Right renal cortex interstitium (tissue), 3 donors: ENCODE data around the gene WIPF2. TPM values are rescaled to one million over a fixed set of nuclear protein-coding genes. Genes with fewer than 3 reads are reported as not detected.
"Not testable (repeated sequence)": the region's sequence is repeated elsewhere in the genome, so short reads cannot be mapped to it uniquely, and the experiment has no call there.

Experiments used
- DNase-seq, 3 donors: peaks; one replicate each; pipeline ENCODE4 v3.0.0-alpha.2; 2013; ENCODE audit warnings: low read depth in 3 of 3, low spot score in 2 of 3
- polyA plus RNA-seq, 3 donors: library from polyadenylated mRNA; unstranded; fragments of 120-200 nt; gene quantifications; one replicate each; pipeline ENCODE4 v1.2.1, GENCODE V29; 2013; ENCODE audit not compliant: insufficient read length in 3 of 3

The WIPF2 gene
- polyA plus RNA-seq, 3 donors, result 26.1 to 28.5 (median 27.8) TPM

- DNase-seq, result peak in 2 of 3 donors; percentile 45 to 58
Measured at GRCh38 chr17:40191237-40192208, 27.6 kb upstream of the WIPF2 start.

GRCh38 chr17:40192961-40193360 is 26.1 kb upstream of the WIPF2 start:
- no peak for DNase-seq

GRCh38 chr17:40194821-40195220 is 24.3 kb upstream of the WIPF2 start:
- DNase-seq, result no peak

DNA sequence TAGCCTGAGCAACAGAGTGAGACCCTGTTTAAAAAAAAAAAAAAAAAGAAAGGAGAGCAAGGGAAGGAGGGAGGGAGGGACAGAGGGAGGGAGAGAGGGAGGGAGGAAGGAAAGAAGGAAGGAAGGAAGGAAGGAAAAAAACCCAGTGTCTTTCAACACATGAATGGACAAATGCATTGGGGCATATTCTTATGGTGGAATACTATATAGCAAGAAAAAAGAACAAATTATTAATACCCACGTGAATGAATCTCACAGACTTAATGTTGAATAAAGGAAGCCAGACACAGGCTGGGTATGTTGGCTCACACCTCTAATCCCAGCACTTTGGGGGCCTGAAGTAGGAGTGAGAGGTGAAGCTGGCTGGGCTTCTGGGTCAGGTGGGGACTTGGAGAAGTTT is 21.6 kb upstream of the WIPF2 start:
- DNase-seq, result no peak

DNA sequence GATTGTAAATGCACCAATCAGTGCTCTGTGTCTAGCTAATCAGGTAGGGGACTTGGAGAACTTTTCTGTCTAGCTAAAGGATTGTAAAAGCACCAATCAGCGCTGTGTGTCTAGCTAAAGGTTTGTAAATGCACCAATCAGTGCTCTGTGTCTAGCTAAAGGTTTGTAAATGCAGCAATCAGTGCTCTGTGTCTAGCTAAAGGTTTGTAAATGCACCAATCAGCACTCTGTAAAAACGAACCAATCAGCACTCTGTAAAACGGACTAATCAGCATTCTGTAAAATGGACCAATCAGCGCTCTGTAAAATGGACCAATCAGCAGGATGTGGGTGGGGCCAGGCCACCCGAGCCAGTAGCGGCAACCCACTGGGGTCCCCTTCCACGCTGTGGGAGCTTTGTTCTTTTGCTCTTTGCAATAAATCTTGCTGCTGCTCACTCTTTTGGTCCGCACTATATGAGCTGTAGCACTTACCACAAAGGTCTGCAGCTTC is 21.1 kb upstream of the WIPF2 start:
- DNase-seq, result not testable (repeated sequence)

- DNase-seq, result no peak
Measured at GRCh38 chr17:40198576-40198975, 20.5 kb upstream of the WIPF2 start.

DNA sequence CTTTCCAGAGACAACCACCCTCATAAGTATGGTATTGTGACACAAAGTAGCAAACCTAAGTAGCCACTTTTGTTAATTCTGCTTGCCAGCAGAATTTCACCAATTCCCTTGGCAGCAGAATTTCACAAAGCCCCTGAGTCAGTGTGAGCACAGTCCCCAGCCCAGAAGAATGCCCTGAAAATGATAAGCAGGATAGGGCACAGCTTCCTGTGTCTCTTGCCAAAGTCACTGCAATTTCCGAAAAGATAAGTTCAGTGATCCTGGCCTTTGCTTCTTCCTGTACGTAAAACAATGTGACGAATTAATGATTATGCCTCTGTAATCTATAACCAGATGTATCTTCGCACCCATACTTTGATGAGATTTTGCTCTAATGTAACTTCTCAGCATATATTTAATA is 16.0 kb upstream of the WIPF2 start:
- no peak for DNase-seq

DNA sequence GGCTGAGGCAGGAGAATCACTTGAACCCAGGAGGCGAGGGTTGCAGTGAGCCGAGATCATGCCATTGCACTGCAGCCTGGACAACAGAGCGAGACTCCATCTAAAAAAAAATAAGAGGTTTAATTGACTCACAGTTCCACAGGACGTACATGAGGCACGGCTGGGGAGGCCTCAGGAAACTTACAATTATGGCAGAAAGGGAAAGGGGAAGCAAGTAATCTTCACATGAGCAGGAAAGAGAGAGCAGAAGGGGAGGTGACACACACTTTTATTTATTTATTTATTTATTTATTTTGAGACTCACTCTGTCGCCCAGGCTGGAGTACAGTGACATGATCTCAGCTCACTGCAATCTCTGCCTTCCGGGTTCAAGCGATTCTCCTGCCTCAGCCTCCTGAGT is 12.9 kb upstream of the WIPF2 start:
- not testable (repeated sequence) for DNase-seq

DNA sequence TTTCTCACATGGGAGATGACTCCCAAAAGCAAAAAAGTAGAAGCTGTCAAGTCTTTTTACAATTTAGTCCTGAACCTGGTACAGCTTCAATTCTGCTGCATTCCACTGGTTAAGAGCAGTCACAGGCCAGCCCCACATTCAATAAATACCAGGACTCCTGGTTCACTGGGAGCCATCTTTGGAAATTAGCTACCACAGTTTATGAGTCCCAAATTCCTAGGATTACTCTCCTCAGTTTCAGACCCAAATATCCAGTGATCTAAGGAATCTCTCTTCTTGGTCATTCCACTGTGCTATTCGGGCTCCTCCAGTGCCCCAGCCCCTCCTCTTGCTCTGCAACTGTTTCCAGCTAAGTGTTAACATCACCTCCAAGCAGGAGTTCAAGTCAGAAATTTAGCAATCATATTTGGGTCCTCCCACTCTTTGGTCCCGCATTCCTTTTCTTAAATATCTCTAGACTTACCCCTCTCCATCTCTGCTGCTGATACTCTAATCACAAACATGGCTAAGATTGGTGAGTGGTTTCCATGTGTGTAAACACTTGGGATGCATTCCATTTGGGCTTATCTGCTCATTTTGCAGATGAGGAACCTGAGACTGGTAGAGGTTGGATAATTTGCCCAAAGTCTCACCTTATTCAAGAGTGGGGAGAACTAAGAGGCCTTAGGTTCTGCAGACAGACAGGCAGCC is 9.6 kb upstream of the WIPF2 start:
- DNase-seq, result no peak

GRCh38 chr17:40213914-40214313 is 5.2 kb upstream of the WIPF2 start:
- DNase-seq, result not testable (repeated sequence)

DNA sequence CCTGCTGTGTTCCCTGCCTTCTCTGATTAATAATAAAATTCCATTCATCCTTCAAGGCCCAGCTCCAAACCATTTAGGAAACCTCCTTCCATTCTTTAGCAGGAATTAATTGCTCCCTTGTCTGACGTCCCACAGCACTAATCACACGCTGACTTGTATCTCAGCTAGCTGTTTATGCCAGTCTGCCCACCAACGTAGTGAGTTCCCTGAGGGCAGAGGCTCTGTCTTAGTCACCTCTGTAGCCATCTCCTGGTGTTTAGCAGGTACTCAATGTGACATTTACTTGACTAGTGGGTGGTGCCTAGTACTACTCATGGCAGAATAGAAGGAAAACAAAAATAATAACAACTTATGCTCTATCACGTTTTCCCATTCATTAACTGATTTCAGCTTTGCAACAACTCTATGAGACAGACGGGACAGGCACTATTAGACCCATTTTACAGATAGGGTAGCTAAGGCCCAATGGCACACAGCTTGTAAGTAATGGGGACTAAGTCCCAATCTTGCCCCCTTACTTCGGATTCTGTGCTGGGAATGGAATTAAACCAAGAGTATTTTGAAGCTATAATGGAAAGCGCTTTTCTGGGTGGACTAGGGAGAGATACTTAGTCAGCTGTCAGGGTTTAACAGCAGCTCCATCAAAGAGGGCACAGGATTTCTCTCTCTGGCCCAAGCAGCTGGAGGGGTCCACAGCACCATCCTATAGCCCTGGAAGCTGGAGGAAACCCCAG is 931 bp upstream of the WIPF2 start:
- no peak for DNase-seq

DNA sequence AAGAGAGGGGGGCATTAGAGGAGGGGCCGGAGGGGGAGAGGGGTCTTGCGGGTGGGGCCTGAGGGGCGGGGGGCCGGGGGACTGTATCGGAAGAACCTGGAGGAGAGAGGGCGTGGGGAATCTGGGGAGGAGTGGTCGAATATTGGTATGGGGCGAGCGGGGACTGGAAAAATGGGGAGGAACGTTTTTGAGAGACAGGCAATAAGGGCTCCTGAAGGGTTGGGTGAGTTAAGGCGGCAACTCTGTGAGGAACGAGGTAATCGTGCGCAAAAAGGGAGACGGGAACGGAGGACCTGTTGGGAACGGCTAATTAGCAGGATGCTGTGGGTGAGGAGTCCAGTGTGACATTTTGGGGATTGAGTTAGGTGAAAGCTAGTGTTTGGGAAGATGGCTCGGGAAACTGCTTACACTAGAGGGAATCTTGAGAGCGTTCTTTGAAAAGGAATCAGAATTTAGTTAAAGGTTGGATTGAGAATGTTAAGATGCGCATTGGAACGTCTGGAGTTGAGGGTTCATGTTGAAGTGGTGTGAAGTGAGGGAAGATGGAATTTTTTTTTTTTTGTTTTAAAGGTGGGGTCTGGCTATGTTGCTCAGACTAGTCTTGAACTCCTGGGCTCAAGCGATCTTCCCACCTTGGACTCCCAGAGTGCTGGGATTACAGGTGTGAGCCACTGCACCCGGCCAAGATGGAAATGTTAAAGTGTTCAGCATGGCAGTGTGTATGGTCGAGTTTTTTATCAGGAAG is 662 bp downstream of the WIPF2 start:
- DNase-seq, result peak; percentile 51 to 62 (median 57)

GRCh38 chr17:40224718-40225550 is 5.8 kb downstream of the WIPF2 start:
- no peak for DNase-seq

DNA sequence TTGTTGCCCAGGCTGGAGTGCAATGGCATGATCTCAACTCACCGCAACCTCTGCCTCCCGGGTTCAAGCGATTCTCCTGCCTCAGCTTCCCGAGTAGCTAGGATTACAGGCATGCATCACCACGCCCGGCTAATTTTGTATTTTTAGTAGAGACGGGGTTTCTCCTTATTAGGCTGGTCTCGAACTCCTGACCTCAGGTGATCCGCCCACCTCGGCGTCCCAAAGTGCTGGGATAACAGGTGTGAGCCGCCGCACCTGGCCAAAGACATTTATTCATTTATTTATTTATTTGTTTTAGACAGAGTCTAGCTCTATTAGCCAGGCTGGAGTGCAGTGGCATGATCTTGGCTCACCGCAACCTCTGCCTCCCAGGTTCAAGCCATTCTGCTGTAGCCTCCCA is 10.0 kb downstream of the WIPF2 start:
- not testable (repeated sequence) for DNase-seq

- DNase-seq, result no peak
Measured at GRCh38 chr17:40230670-40231069, 11.6 kb downstream of the WIPF2 start.

- not testable (repeated sequence) for DNase-seq
Measured at GRCh38 chr17:40231928-40232327, 12.8 kb downstream of the WIPF2 start.

- DNase-seq, result no peak
Measured at GRCh38 chr17:40241252-40241834, 22.2 kb downstream of the WIPF2 start.

DNA sequence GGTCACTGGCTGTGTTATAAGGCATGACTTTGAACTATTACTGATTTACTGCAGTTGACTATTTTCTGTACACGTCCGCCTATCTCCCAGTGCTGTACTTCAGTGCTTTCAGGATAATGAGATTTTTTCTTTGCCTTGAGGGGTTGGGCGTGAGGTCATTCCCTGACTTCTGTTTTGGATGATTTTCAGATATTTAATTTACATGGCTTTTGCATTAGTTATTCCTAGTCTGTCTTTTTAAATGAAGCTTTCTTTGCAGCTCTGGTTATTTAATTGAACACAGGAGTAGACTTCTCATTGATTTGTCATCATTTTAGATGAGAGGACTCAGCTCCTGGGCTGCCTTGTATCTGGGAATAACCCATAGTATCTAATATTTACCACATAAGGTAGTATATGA is 23.7 kb downstream of the WIPF2 start:
- DNase-seq, result no peak

DNA sequence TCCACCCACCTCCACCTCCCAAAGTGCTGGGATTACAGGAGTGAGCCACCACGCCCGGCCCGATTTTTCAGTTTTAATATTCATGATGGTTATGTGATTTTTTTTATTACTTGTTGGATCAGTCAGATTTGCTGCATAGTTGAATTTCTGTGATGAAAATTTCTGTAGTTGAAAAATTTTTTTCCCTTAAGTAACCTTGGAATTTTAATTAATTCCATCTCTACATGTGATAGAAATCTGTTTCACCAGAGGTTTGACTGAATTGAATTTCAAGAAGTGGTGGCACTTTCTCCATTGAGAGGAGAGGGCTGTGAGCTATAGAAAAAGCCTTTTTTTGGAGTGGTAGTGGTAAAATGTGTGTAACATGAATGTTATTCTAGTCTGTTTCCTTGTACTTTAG is 24.7 kb downstream of the WIPF2 start:
- no peak for DNase-seq
